GM21825 (cell line): ENCODE measurements around the gene PRRC2A.
A peak's percentile ranks its signal among the peaks of the same experiment; 100 is the strongest.

Source experiments
- ATAC-seq: cut with Tn5 transposase; IDR thresholded peaks from one replicate; pipeline ENCODE4 v1.9.1; 2021; ENCODE audit warnings: mild to moderate bottlenecking, moderate library complexity; ENCODE audit not compliant: unreplicated experiment

Gene PRRC2A

GRCh38 chr6:31643818-31644454 is 23.4 kb downstream of the PRRC2A start:
- ATAC-seq: no peak

GRCh38 chr6:31645325-31645724 is 24.8 kb downstream of the PRRC2A start:
- no peak for ATAC-seq

- peak; percentile 38 for ATAC-seq
These were observed 31.2 kb downstream of the PRRC2A start for GRCh38 chr6:31651602-31652191.

GRCh38 chr6:31652925-31653724 is 32.6 kb downstream of the PRRC2A start:
- ATAC-seq: peak; percentile 47

GRCh38 chr6:31654574-31655348 is 34.2 kb downstream of the PRRC2A start:
- ATAC-seq: no peak

GRCh38 chr6:31655349-31656237 is 35.1 kb downstream of the PRRC2A start, which contains the start of gene APOM:
APOM (plus strand) TSS chr6:31655894; CDS start chr6:31655967, 73 bp downstream.
- ATAC-seq: no peak

GRCh38 chr6:31657406-31658157 is 37.1 kb downstream of the PRRC2A start:
- no peak for ATAC-seq

GRCh38 chr6:31658158-31658688 is 37.7 kb downstream of the PRRC2A start:
- no peak for ATAC-seq

- no peak for ATAC-seq
These were observed 38.6 kb downstream of the PRRC2A start for GRCh38 chr6:31658983-31659648.

GRCh38 chr6:31659649-31660380 is 39.3 kb downstream of the PRRC2A start:
- ATAC-seq: no peak

- ATAC-seq: peak; percentile 39
These were observed 40.1 kb downstream of the PRRC2A start, which contains the start of gene C6orf47 for GRCh38 chr6:31660381-31661261. C6orf47 (minus strand) TSS chr6:31660778; CDS start chr6:31659947, 831 bp downstream.

- no peak for ATAC-seq
These were observed 41.0 kb downstream of the PRRC2A start for GRCh38 chr6:31661262-31662123.

GRCh38 chr6:31662124-31662723 is 41.7 kb downstream of the PRRC2A start:
- no peak for ATAC-seq

- no peak for ATAC-seq
These were observed 42.8 kb downstream of the PRRC2A start for GRCh38 chr6:31663126-31663960.
